ENCODE results near the gene PSMB7. TPM values are rescaled to one million over a fixed set of nuclear protein-coding genes. Genes with fewer than 3 reads are reported as not detected.

PSMB7 gene
- total and polyA plus RNA-seq, 2 donors (not counting 1 experiment from before 2014, with no cell fraction given): 69.5 to 73.1 TPM

DNA sequence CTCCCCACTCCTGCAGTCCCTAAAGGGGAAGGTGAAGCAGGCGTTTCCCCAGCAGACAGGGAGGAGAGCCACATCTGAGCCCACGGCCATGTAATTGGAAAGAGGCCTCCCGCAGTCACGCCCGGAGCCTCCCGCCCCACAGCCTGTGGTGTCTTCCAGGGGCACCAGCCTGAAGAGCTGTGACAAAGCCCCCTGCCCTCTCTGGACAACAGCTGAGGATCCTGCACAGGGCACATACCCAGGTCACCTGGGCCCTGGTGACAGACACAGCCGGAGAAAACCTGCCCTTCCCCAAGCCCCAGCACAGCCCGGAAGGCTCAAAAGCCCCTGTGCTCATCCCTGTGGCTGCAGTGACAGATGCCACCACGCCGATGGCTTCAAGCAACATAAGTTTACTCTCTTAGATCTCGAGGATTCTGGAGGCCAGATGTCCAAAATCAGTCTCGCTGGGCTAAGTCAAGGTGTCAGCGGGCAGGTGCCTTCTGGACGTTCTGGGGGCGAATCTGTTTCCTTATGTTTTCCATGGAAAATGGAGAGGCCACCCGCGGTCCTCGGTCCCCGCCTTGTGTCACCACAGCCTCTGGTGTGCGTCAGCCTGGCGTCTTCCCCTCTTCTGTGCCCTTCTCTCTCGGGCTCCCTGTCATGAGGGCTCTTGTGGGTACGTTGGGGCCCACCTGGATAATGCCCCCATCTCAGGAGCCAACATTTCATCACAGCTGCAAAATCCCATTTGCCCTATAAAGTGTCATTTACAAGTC is 71.5 kb downstream of the PSMB7 start:
- intact Hi-C loops (cut with micrococcal nuclease): no loop called here
- peaks cover 0 to 88% of the 10 kb centered on the region in 2 experiments for H3K36me3 ChIP-seq (replicated peaks in 1 of 2; ENCODE audit: control extremely low read depth in 1 of 2, control insufficient read depth in 1 of 2, extremely low read depth in 1 of 2, insufficient read depth in 2 of 2, low read length in 1 of 2)
- H3K4me1 Mint-ChIP-seq: no peaks in the 10 kb centered on the region
- no peak for ATAC-seq (ENCODE audit: low read depth)
- POLR2A ChIA-PET: no interaction called here
- H3K27me3 ChIP-seq (replicated peaks in 1 of 4; ENCODE audit: control extremely low read depth in 1 of 4, control insufficient read depth in 3 of 4, insufficient read depth in 4 of 4, low read length in 3 of 4): no peaks in the 10 kb centered on the region
- CTCF ChIA-PET: no interaction called here
- no peaks in the 10 kb centered on the region for H4K20me1 ChIP-seq (ENCODE audit: control insufficient read depth, insufficient read depth, low read length, poor library complexity, severe bottlenecking)
- H3K4me3 ChIP-seq (ENCODE audit: control extremely low read depth in 1 of 5, extremely low read depth in 1 of 5, insufficient read depth in 1 of 5, low read depth in 2 of 5, low read length in 4 of 5): no peak overlapping the region
- no peak overlapping the region for H3K9ac ChIP-seq (ENCODE audit: low read length)
- H3K27ac ChIP-seq (ENCODE audit: low read length in 2 of 2): no peak overlapping the region
- H3K9me3 Mint-ChIP-seq (ENCODE audit: insufficient read depth): no peaks in the 10 kb centered on the region
- DNase-seq: no peak
- no peaks in the 10 kb centered on the region for H3K79me2 ChIP-seq (ENCODE audit: control insufficient read depth, insufficient read depth, low read length)
- no peaks in the 10 kb centered on the region for H3K27me3 Mint-ChIP-seq
- TF ChIP-seq, protein P1, sequence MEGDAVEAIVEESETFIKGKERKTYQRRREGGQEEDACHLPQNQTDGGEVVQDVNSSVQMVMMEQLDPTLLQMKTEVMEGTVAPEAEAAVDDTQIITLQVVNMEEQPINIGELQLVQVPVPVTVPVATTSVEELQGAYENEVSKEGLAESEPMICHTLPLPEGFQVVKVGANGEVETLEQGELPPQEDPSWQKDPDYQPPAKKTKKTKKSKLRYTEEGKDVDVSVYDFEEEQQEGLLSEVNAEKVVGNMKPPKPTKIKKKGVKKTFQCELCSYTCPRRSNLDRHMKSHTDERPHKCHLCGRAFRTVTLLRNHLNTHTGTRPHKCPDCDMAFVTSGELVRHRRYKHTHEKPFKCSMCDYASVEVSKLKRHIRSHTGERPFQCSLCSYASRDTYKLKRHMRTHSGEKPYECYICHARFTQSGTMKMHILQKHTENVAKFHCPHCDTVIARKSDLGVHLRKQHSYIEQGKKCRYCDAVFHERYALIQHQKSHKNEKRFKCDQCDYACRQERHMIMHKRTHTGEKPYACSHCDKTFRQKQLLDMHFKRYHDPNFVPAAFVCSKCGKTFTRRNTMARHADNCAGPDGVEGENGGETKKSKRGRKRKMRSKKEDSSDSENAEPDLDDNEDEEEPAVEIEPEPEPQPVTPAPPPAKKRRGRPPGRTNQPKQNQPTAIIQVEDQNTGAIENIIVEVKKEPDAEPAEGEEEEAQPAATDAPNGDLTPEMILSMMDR (IDR thresholded peaks at IDR 0.05): no peak
- no peak for TF ChIP-seq EZH2 (IDR thresholded peaks at IDR 0.05; ENCODE audit: borderline replicate concordance, insufficient read depth, low read depth, low read length, poor library complexity, severe bottlenecking)
- no peaks in the 10 kb centered on the region for H3K9me3 ChIP-seq (ENCODE audit: control extremely low read depth in 1 of 3, control insufficient read depth in 2 of 3, insufficient read depth in 1 of 3, low read length in 2 of 3)
- no peak overlapping the region for H3K4me3 Mint-ChIP-seq
- 96% methylated on average over 23 of the region's 23 CpGs for WGBS (ENCODE audit: insufficient coverage)
- no peak overlapping the region for H2AFZ ChIP-seq (ENCODE audit: insufficient read depth, low read depth, low read length, poor library complexity, severe bottlenecking)
- no peaks in the 10 kb centered on the region for H3K4me1 ChIP-seq (ENCODE audit: control insufficient read depth in 2 of 2, insufficient read depth in 2 of 2, low read length in 2 of 2)
- peak overlapping the region; percentile 65 for H3K27ac Mint-ChIP-seq
- H3K4me2 ChIP-seq (replicated peaks; ENCODE audit: low read depth, low read length, poor library complexity, severe bottlenecking): no peak overlapping the region

- Histone ChIP-seq H3K4me3 (ENCODE audit: control extremely low read depth in 1 of 5, extremely low read depth in 1 of 5, insufficient read depth in 1 of 5, low read depth in 2 of 5, low read length in 4 of 5) (no peak overlapping the region), H3K9me3 (ENCODE audit: control extremely low read depth in 1 of 3, control insufficient read depth in 2 of 3, insufficient read depth in 1 of 3, low read length in 2 of 3) (peaks cover 0 to 2% (median 0%) of the 10 kb centered on the region in 3 donors), H2AFZ (ENCODE audit: insufficient read depth, low read depth, low read length, poor library complexity, severe bottlenecking) (no peak overlapping the region), H3K27me3 (replicated peaks in 1 of 4; ENCODE audit: control extremely low read depth in 1 of 4, control insufficient read depth in 3 of 4, insufficient read depth in 4 of 4, low read length in 3 of 4) (no peaks in the 10 kb centered on the region), H3K79me2 (ENCODE audit: control insufficient read depth, insufficient read depth, low read length) (no peaks in the 10 kb centered on the region), H3K4me1 (ENCODE audit: control insufficient read depth in 2 of 2, insufficient read depth in 2 of 2, low read length in 2 of 2) (no peaks in the 10 kb centered on the region), H3K9ac (ENCODE audit: low read length) (no peak overlapping the region), H3K4me2 (replicated peaks; ENCODE audit: low read depth, low read length, poor library complexity, severe bottlenecking) (no peak overlapping the region), H3K27ac (ENCODE audit: low read length in 2 of 2) (no peak overlapping the region), H4K20me1 (ENCODE audit: control insufficient read depth, insufficient read depth, low read length, poor library complexity, severe bottlenecking) (no peaks in the 10 kb centered on the region), H3K36me3 (replicated peaks in 1 of 2; ENCODE audit: control extremely low read depth in 1 of 2, control insufficient read depth in 1 of 2, extremely low read depth in 1 of 2, insufficient read depth in 2 of 2, low read length in 1 of 2) (peaks cover 0 to 80% of the 10 kb centered on the region in 2 experiments)
- POLR2A ChIA-PET: no interaction called here
- no peak for TF ChIP-seq EZH2 (IDR thresholded peaks at IDR 0.05; ENCODE audit: borderline replicate concordance, insufficient read depth, low read depth, low read length, poor library complexity, severe bottlenecking)
- TF ChIP-seq, protein P1 (IDR thresholded peaks at IDR 0.05): no peak
- Mint-ChIP-seq H3K27ac (no peak overlapping the region), H3K27me3 (no peaks in the 10 kb centered on the region), H3K4me1 (no peaks in the 10 kb centered on the region), H3K9me3 (ENCODE audit: insufficient read depth) (no peaks in the 10 kb centered on the region), H3K4me3 (no peak overlapping the region)
- CTCF ChIA-PET: no interaction called here
- ATAC-seq (ENCODE audit: low read depth): no peak
- DNase-seq: no peak
- 98% methylated on average over 12 of the region's 26 CpGs for WGBS (ENCODE audit: insufficient coverage)
- intact Hi-C loops (cut with micrococcal nuclease): no loop called here
These were observed 72.3 kb downstream of the PSMB7 start for GRCh38 chr9:124342776-124343485.

Data from B cell (primary cell).